AG10803 (cell line): ENCODE measurements around the gene PKHD1.

Source experiments
- DNase-seq: peaks from one replicate; pipeline ENCODE4 v3.0.0; 2010; ENCODE audit warnings: low read depth
- H3K4me3 ChIP-seq: 2 replicates; pipeline ENCODE4 v1.5.1; 2011; ENCODE audit warnings: mild to moderate bottlenecking, low read length, control low read depth
- CTCF ChIP-seq: conservative IDR thresholded peaks from 2 replicates; pipeline ENCODE4 v1.5.1; 2011; ENCODE audit warnings: mild to moderate bottlenecking, low read length, control low read depth, inconsistent platforms

The PKHD1 gene

GRCh38 chr6:51813904-51814303 is 273.5 kb downstream of the PKHD1 start:
- no peak overlapping the region for H3K4me3 ChIP-seq
- DNase-seq = no peak
- no peak for TF ChIP-seq CTCF

GRCh38 chr6:51812231-51812630 is 275.2 kb downstream of the PKHD1 start:
- no peak for TF ChIP-seq CTCF
- no peak overlapping the region for H3K4me3 ChIP-seq
- no peak for DNase-seq

- TF ChIP-seq CTCF = no peak
- H3K4me3 ChIP-seq = no peak overlapping the region
- no peak for DNase-seq
These were observed 281.9 kb downstream of the PKHD1 start for GRCh38 chr6:51805517-51805916.

GRCh38 chr6:51800603-51801002 is 286.8 kb downstream of the PKHD1 start:
- no peak for TF ChIP-seq CTCF
- no peak for DNase-seq
- no peak overlapping the region for H3K4me3 ChIP-seq

- H3K4me3 ChIP-seq = no peak overlapping the region
- TF ChIP-seq CTCF = no peak
- no peak for DNase-seq
These were observed 294.0 kb downstream of the PKHD1 start for GRCh38 chr6:51793393-51793792.

- DNase-seq = no peak
- no peak for TF ChIP-seq CTCF
- no peak overlapping the region for H3K4me3 ChIP-seq
These were observed 295.0 kb downstream of the PKHD1 start for GRCh38 chr6:51792273-51793030.

- no peak for DNase-seq
- H3K4me3 ChIP-seq = no peak overlapping the region
- no peak for TF ChIP-seq CTCF
These were observed 296.5 kb downstream of the PKHD1 start for GRCh38 chr6:51790946-51791345.
